ENCODE results near the gene VANGL1.

The VANGL1 gene

DNA sequence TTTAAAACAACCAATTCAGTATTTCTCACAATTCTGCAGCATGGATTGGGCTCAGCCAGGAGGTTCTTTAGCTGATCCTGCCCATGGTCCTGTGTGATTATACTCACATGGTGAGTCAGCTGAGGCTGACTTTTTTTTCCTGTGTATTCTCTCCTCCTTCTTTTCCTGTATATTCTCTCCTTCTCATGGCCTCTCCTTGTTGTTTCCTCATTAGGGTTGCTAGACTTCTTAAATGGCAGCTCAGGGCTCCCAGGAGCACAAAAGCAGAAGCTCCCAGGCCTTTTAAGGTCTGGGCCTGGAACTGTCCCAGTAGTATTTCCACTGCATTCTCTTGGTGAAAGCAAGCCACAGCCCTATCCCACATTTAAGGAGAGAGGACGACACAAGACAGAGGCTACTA, 26.8 kb downstream of the VANGL1 start:
- Histone ChIP-seq H3K4me1 (ENCODE audit: insufficient read depth, low read length, severe bottlenecking) (no peaks in the 10 kb centered on the region), H3K4me3 (ENCODE audit: low read depth, low read length, poor library complexity, severe bottlenecking) (no peak overlapping the region), H3K9me2 (ENCODE audit: low read depth, low read length) (no peaks in the 10 kb centered on the region), H3K9me3 (ENCODE audit: low read length) (no peaks in the 10 kb centered on the region), H3K27ac (ENCODE audit: low read depth, low read length, poor library complexity, severe bottlenecking) (no peak overlapping the region), H3K4me2 (ENCODE audit: low read length) (no peak overlapping the region), H3K9ac (ENCODE audit: low read length) (no peak overlapping the region), H3K27me3 (ENCODE audit: insufficient read depth, low read length) (no peaks in the 10 kb centered on the region), H3K79me2 (ENCODE audit: insufficient read depth, low read length) (no peaks in the 10 kb centered on the region), H3F3A (ENCODE audit: insufficient read depth, low read length) (no peaks in the 10 kb centered on the region), H2AFZ (ENCODE audit: low read length) (no peak overlapping the region), H3K36me3 (ENCODE audit: insufficient read depth, low read length) (no peaks in the 10 kb centered on the region), H4K20me1 (ENCODE audit: insufficient read depth, low read length) (no peaks in the 10 kb centered on the region)
- TF ChIP-seq EZH2 (IDR thresholded peaks at IDR 0.05; ENCODE audit: borderline replicate concordance, low read length), result no peak
- TF ChIP-seq, protein P1, sequence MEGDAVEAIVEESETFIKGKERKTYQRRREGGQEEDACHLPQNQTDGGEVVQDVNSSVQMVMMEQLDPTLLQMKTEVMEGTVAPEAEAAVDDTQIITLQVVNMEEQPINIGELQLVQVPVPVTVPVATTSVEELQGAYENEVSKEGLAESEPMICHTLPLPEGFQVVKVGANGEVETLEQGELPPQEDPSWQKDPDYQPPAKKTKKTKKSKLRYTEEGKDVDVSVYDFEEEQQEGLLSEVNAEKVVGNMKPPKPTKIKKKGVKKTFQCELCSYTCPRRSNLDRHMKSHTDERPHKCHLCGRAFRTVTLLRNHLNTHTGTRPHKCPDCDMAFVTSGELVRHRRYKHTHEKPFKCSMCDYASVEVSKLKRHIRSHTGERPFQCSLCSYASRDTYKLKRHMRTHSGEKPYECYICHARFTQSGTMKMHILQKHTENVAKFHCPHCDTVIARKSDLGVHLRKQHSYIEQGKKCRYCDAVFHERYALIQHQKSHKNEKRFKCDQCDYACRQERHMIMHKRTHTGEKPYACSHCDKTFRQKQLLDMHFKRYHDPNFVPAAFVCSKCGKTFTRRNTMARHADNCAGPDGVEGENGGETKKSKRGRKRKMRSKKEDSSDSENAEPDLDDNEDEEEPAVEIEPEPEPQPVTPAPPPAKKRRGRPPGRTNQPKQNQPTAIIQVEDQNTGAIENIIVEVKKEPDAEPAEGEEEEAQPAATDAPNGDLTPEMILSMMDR (IDR thresholded peaks at IDR 0.05; ENCODE audit: low read length), result no peak

DNA sequence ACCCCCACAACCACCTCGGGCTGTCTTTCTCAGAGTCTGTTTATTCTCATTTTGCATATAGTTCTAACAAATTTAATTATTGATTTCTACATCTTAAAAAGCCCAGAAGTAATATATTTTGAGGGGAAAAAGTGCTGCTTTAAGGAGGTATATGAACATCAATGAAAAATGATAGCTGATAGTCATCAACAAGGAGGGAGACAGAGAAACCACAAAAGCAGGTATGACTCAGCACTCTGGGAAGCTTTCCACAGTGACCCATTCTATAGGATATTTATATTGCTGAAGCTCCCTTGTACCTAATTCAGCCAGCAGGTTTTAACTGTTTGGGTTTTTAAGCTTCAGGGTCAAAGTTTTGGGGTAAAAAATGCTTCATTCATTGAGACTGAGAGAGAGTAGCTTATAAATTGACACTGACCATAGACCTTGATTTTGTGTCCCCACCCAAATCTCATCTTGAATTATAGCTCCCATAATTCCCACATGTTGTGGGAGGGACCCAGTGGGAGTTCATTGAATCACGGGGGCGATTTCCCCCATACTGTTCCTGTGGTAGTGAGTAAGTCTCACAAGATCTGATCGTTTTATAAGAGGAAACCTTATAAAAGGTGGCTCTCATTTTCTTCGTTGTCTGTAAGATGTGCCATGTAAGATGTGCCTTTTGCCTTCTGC, 27.4 kb downstream of the VANGL1 start:
- no peaks in the 10 kb centered on the region for H3K79me2 ChIP-seq (ENCODE audit: insufficient read depth, low read length)
- no peaks in the 10 kb centered on the region for H3K9me3 ChIP-seq (ENCODE audit: low read length)
- H4K20me1 ChIP-seq (ENCODE audit: insufficient read depth, low read length), result no peaks in the 10 kb centered on the region
- no peaks in the 10 kb centered on the region for H3K4me1 ChIP-seq (ENCODE audit: insufficient read depth, low read length, severe bottlenecking)
- H3K4me3 ChIP-seq (ENCODE audit: low read depth, low read length, poor library complexity, severe bottlenecking), result no peak overlapping the region
- H3F3A ChIP-seq (ENCODE audit: insufficient read depth, low read length), result no peaks in the 10 kb centered on the region
- no peak overlapping the region for H3K4me2 ChIP-seq (ENCODE audit: low read length)
- no peak overlapping the region for H3K9ac ChIP-seq (ENCODE audit: low read length)
- TF ChIP-seq EZH2 (IDR thresholded peaks at IDR 0.05; ENCODE audit: borderline replicate concordance, low read length), result no peak
- TF ChIP-seq, protein P1 (IDR thresholded peaks at IDR 0.05; ENCODE audit: low read length), result no peak
- H3K27ac ChIP-seq (ENCODE audit: low read depth, low read length, poor library complexity, severe bottlenecking), result no peak overlapping the region
- H3K27me3 ChIP-seq (ENCODE audit: insufficient read depth, low read length), result no peaks in the 10 kb centered on the region
- H3K9me2 ChIP-seq (ENCODE audit: low read depth, low read length), result no peaks in the 10 kb centered on the region
- H3K36me3 ChIP-seq (ENCODE audit: insufficient read depth, low read length), result no peaks in the 10 kb centered on the region
- no peak overlapping the region for H2AFZ ChIP-seq (ENCODE audit: low read length)

DNA sequence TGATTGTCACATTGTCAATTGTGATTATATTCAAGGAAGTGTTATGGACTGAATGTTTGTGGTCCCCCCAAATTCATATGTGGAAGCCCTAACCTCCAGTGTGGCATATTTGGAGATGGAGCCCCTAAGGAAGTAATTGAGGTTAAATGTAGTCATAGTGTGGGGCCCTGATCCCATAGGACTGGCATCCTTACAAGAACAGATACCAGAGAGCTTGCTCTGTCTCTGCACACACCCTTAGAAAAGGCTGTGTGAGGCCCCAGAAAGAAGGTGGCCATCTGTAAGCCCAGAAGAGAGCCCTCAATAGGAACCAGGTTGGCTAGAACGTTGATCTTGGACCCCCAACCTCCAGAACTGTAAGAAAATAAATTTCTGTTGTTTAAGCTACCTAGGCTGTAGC, 28.1 kb downstream of the VANGL1 start:
- H3F3A ChIP-seq (ENCODE audit: insufficient read depth, low read length), result no peaks in the 10 kb centered on the region
- no peaks in the 10 kb centered on the region for H3K9me3 ChIP-seq (ENCODE audit: low read length)
- H3K4me3 ChIP-seq (ENCODE audit: low read depth, low read length, poor library complexity, severe bottlenecking), result no peak overlapping the region
- H3K9ac ChIP-seq (ENCODE audit: low read length), result no peak overlapping the region
- H2AFZ ChIP-seq (ENCODE audit: low read length), result no peak overlapping the region
- H3K27ac ChIP-seq (ENCODE audit: low read depth, low read length, poor library complexity, severe bottlenecking), result no peak overlapping the region
- H3K27me3 ChIP-seq (ENCODE audit: insufficient read depth, low read length), result no peaks in the 10 kb centered on the region
- H3K9me2 ChIP-seq (ENCODE audit: low read depth, low read length), result no peaks in the 10 kb centered on the region
- TF ChIP-seq EZH2 (IDR thresholded peaks at IDR 0.05; ENCODE audit: borderline replicate concordance, low read length), result no peak
- TF ChIP-seq, protein P1 (IDR thresholded peaks at IDR 0.05; ENCODE audit: low read length), result no peak
- no peaks in the 10 kb centered on the region for H3K79me2 ChIP-seq (ENCODE audit: insufficient read depth, low read length)
- H3K36me3 ChIP-seq (ENCODE audit: insufficient read depth, low read length), result no peaks in the 10 kb centered on the region
- no peaks in the 10 kb centered on the region for H4K20me1 ChIP-seq (ENCODE audit: insufficient read depth, low read length)
- no peaks in the 10 kb centered on the region for H3K4me1 ChIP-seq (ENCODE audit: insufficient read depth, low read length, severe bottlenecking)
- H3K4me2 ChIP-seq (ENCODE audit: low read length), result no peak overlapping the region
